Uterus (tissue), 4 donors: Measurements from ENCODE around the gene VAV1. TPM values are rescaled to one million over a fixed set of nuclear protein-coding genes. Genes with fewer than 3 reads are reported as not detected.
"Not testable (repeated sequence)": the region's sequence is repeated elsewhere in the genome, so short reads cannot be mapped to it uniquely, and the experiment has no call there.

Experiments
- DNase-seq, 2 donors: peaks; one replicate each; pipeline ENCODE4 v3.0.0-alpha.2; 2019 to 2020
- H3K27ac ChIP-seq, 2 donors: fragments of 200-600 bp; sonication (generic); 1 replicate in 1 of 2; 2 replicates in 1 of 2; pipeline ENCODE4 v1.5.1; 2016 to 2018
- H3K27me3 ChIP-seq, 2 donors: fragments of 200-600 bp; sonication (generic); one replicate each; pipeline ENCODE4 v1.5.1; 2018 to 2019; ENCODE audit warnings: control low read depth in 1 of 2
- H3K36me3 ChIP-seq, 2 donors: fragments of 200-600 bp; sonication (generic); one replicate each; pipeline ENCODE4 v1.5.1; 2019; ENCODE audit warnings: control low read depth in 1 of 2
- H3K4me1 ChIP-seq, 2 donors: fragments of 200-600 bp; sonication (generic); one replicate each; pipeline ENCODE4 v1.5.1; 2018 to 2019; ENCODE audit warnings: control low read depth in 1 of 2
- H3K4me3 ChIP-seq, 2 donors: fragments of 200-600 bp; sonication (generic); 1 replicate in 1 of 2; 2 replicates in 1 of 2; pipeline ENCODE4 v1.5.1; 2018 to 2019; ENCODE audit warnings: mild to moderate bottlenecking in 1 of 2
- H3K9me3 ChIP-seq, 2 donors: fragments of 200-600 bp; sonication (generic); one replicate each; pipeline ENCODE4 v1.5.1; 2019; ENCODE audit warnings: control low read depth in 1 of 2
- CTCF ChIP-seq, 4 experiments: fragments of 200-600 bp in 2 of 4; fragments of 450-650 bp in 2 of 4; sonication (generic) in 2 of 4; IDR thresholded peaks; one replicate each; pipeline ENCODE4 v1.5.1; 2016 to 2019; ENCODE audit warnings: antibody characterized with exemption in 4 of 4, mild to moderate bottlenecking in 2 of 4, moderate library complexity in 1 of 4
- POLR2A ChIP-seq, 2 donors: fragments of 450-650 bp; IDR thresholded peaks; one replicate each; pipeline ENCODE4 v1.6.1; 2016; ENCODE audit warnings: antibody characterized with exemption in 2 of 2, mild to moderate bottlenecking in 1 of 2, moderate library complexity in 1 of 2
- intact Hi-C: fragments of 100-400 bp; cut with DNase I; formaldehyde crosslinking; loops from one replicate; pipeline ENCODE4 v1.15.1; 2023; ENCODE audit warnings: low total_unique reads
- total RNA-seq, 4 donors: library from RNA; depleted of rRNA in 3 of 4; stranded (reverse); fragments of >200 nt in 3 of 4; gene quantifications; one replicate each; pipeline versions ENCODE4 v1.1.0 to v1.2.4, GENCODE V29; 2014 to 2023
- donor health status: DM: yes; HTN: yes; CAD: no.

The VAV1 gene
- total RNA-seq, 4 donors from 2014 or later, result 0.29 to 7.9 (median 4.6) TPM

- no peaks in the 10 kb centered on the region for H3K4me1 ChIP-seq
- H3K36me3 ChIP-seq, result no peaks in the 10 kb centered on the region
- H3K9me3 ChIP-seq, result no peaks in the 10 kb centered on the region
- no peaks in the 10 kb centered on the region for H3K27me3 ChIP-seq
- H3K27ac ChIP-seq, result no peak overlapping the region
- intact Hi-C loops, result no loop called here
- DNase-seq, result no peak
- no peak overlapping the region for H3K4me3 ChIP-seq
- TF ChIP-seq POLR2A (IDR thresholded peaks at IDR 0.05) (no peak), CTCF (IDR thresholded peaks at IDR 0.05) (no peak)
Measured at GRCh38 chr19:6761053-6761676, 11.3 kb upstream of the VAV1 start.

- H3K27me3 ChIP-seq, H3K9me3 ChIP-seq, DNase-seq, H3K4me1 ChIP-seq, H3K4me3 ChIP-seq, H3K36me3 ChIP-seq, H3K27ac ChIP-seq, intact Hi-C loops: not testable (repeated sequence)
Measured at GRCh38 chr19:6762253-6762797, 10.2 kb upstream of the VAV1 start.

GRCh38 chr19:6765738-6766356 is 6.7 kb upstream of the VAV1 start:
- intact Hi-C loops, result no loop called here

GRCh38 chr19:6766357-6767080 is 6.0 kb upstream of the VAV1 start:
- TF ChIP-seq CTCF (IDR thresholded peaks at IDR 0.05) (no peak), POLR2A (IDR thresholded peaks at IDR 0.05) (no peak)
- Histone ChIP-seq H3K27me3 (peaks cover 0 to 9% of the 10 kb centered on the region in 2 donors), H3K4me3 (no peak overlapping the region), H3K27ac (no peak overlapping the region), H3K9me3 (no peaks in the 10 kb centered on the region), H3K36me3 (no peaks in the 10 kb centered on the region), H3K4me1 (no peaks in the 10 kb centered on the region)
- intact Hi-C loops, result no loop called here
- DNase-seq, result no peak

More at GRCh38 chr19:6765738-6766356, 6.7 kb upstream of the VAV1 start:
- Histone ChIP-seq H3K4me1 (no peaks in the 10 kb centered on the region), H3K9me3 (no peaks in the 10 kb centered on the region), H3K27ac (no peak overlapping the region), H3K4me3 (no peak overlapping the region), H3K27me3 (peaks cover 0 to 9% of the 10 kb centered on the region in 2 donors), H3K36me3 (no peaks in the 10 kb centered on the region)
- TF ChIP-seq POLR2A (IDR thresholded peaks at IDR 0.05), result no peak
- TF ChIP-seq CTCF (IDR thresholded peaks at IDR 0.05), result no peak
- DNase-seq, result no peak

GRCh38 chr19:6767081-6767356 is 5.5 kb upstream of the VAV1 start:
- TF ChIP-seq POLR2A (IDR thresholded peaks at IDR 0.05) (no peak), CTCF (IDR thresholded peaks at IDR 0.05) (no peak)
- intact Hi-C loops, result no loop called here
- H3K4me3 ChIP-seq, result no peak overlapping the region
- no peak overlapping the region for H3K27ac ChIP-seq
- no peaks in the 10 kb centered on the region for H3K4me1 ChIP-seq
- DNase-seq, result no peak
- no peaks in the 10 kb centered on the region for H3K9me3 ChIP-seq
- no peaks in the 10 kb centered on the region for H3K36me3 ChIP-seq
- H3K27me3 ChIP-seq, result peaks cover 0 to 9% of the 10 kb centered on the region in 2 donors
